BE2C (cell line): ENCODE data around the gene C10orf105.

Source experiments
- DNase-seq: peaks from one replicate; pipeline ENCODE4 v3.0.0-alpha.2; 2020
- H3K27me3 ChIP-seq: fragments of 250-450 bp; sonication (Bioruptor Pico); 2 replicates; pipeline ENCODE4 v1.5.1; 2020; ENCODE audit warnings: mild to moderate bottlenecking
- H3K36me3 ChIP-seq: fragments of 250-450 bp; sonication (Bioruptor Pico); 2 replicates; pipeline ENCODE4 v1.5.1; 2020; ENCODE audit warnings: mild to moderate bottlenecking
- H3K4me1 ChIP-seq: fragments of 250-450 bp; sonication (Bioruptor Pico); 2 replicates; pipeline ENCODE4 v1.5.1; 2020
- H3K4me3 ChIP-seq: 2 replicates; pipeline ENCODE4 v1.5.1; 2011; ENCODE audit warnings: low read depth, low read length
- H3K9me3 ChIP-seq: fragments of 250-450 bp; sonication (Bioruptor Pico); 2 replicates; pipeline ENCODE4 v1.5.1; 2020
- CTCF ChIP-seq: IDR thresholded peaks from 2 replicates; pipeline ENCODE4 v1.5.1; 2012; ENCODE audit warnings: mild to moderate bottlenecking, low read depth, low read length

Gene C10orf105

GRCh38 chr10:71708897-71709882 lies 10.4 kb downstream of the C10orf105 start:
- no peaks in the 10 kb centered on the region; the same call in 1 of the 2 replicates for H3K4me1 ChIP-seq
- H3K27me3 ChIP-seq: no peaks in the 10 kb centered on the region
- H3K9me3 ChIP-seq: no peaks in the 10 kb centered on the region
- no peak for DNase-seq
- H3K36me3 ChIP-seq: no peaks in the 10 kb centered on the region
- no peak overlapping the region for H3K4me3 ChIP-seq
- TF ChIP-seq CTCF: no peak

GRCh38 chr10:71708301-71708703 lies 11.3 kb downstream of the C10orf105 start:
- Histone ChIP-seq H3K4me3 (no peak overlapping the region), H3K9me3 (no peaks in the 10 kb centered on the region), H3K36me3 (no peaks in the 10 kb centered on the region), H3K27me3 (no peaks in the 10 kb centered on the region), H3K4me1 (no peaks in the 10 kb centered on the region; the same call in 1 of the 2 replicates)
- peak; percentile 76 for DNase-seq
- peak; percentile 86 for TF ChIP-seq CTCF

GRCh38 chr10:71707240-71707789 lies 12.3 kb downstream of the C10orf105 start:
- Histone ChIP-seq H3K27me3 (no peaks in the 10 kb centered on the region), H3K4me1 (no peaks in the 10 kb centered on the region; the same call in 1 of the 2 replicates), H3K9me3 (no peaks in the 10 kb centered on the region), H3K4me3 (no peak overlapping the region), H3K36me3 (no peaks in the 10 kb centered on the region)
- no peak for TF ChIP-seq CTCF
- DNase-seq: no peak

- TF ChIP-seq CTCF: no peak
- Histone ChIP-seq H3K36me3 (no peaks in the 10 kb centered on the region), H3K4me3 (no peak overlapping the region), H3K9me3 (no peaks in the 10 kb centered on the region), H3K4me1 (no peaks in the 10 kb centered on the region; the same call in 1 of the 2 replicates), H3K27me3 (no peaks in the 10 kb centered on the region)
- peak; percentile 54 for DNase-seq
These were observed 13.1 kb downstream of the C10orf105 start for GRCh38 chr10:71706216-71707121.

GRCh38 chr10:71705582-71705981 lies 14.0 kb downstream of the C10orf105 start:
- no peaks in the 10 kb centered on the region for H3K36me3 ChIP-seq
- H3K4me1 ChIP-seq: no peaks in the 10 kb centered on the region; the same call in 1 of the 2 replicates
- no peak overlapping the region for H3K4me3 ChIP-seq
- TF ChIP-seq CTCF: no peak
- no peaks in the 10 kb centered on the region for H3K27me3 ChIP-seq
- no peak for DNase-seq
- H3K9me3 ChIP-seq: no peaks in the 10 kb centered on the region
